Activated CD8-positive, alpha-beta memory T cell treated with anti-CD3 and anti-CD28 coated beads, Interleukin-2, amount 50 U/mL, for 4 hours (primary cell): ENCODE results near the gene APOB.
A peak's percentile ranks its signal among the peaks of the same experiment; 100 is the strongest.

ENCODE experiments used
- DNase-seq: peaks from one replicate; pipeline ENCODE4 v3.0.0-alpha.2; 2020

Gene APOB

DNA sequence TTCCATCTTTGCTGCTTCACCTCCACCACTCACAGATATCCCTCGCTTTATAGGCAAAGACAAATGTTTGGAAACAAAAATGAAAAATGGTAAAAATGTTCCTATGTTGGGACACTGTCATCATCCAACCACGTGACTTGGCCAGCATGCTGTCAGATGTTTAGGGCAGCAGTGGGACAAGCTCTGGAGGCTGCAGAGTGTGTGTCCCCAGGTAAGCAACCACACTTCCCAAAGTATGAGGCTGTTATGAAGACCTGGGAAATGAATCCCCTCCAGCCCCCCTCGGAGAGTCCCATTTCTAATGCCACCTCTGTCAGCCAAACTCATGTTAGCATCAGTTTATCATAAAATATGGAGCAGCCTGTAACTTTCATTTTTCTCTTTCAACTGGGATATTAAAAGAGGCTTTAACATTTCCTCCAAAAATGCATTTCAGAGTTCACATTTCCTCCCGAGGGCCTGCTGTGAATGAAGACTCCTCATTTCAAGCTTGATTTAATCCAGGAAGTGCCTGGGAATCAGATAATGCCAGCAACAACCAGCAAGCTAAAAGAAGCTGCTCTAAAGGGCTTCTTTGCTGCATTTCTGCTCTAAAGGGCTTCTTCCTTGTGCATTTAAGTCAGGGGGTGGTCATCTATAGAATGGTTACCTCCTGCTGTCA lies 66.2 kb downstream of the APOB start:
- DNase-seq, result no peak

DNA sequence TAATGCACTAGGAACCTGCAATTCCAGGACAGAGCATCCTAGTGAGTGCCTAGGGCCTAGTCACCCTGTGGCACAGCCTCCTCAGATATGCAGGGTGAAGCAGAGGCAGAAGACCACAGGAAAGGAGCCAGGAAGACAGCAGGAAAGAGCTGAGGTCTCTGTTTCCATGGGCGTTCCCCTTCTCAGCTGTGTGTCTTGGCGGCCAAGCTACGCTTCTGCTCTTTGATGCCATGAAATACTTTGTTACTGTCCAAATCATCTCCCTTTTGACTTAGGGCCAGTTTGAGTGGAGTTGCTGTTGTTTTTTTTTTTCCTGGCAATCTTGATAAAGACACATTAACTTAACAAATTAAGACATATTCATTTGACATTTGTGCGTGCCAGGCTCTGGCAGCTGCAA lies 67.3 kb downstream of the APOB start:
- no peak for DNase-seq

- no peak for DNase-seq
Observed at GRCh38 chr2:20972792-20973565, 70.9 kb downstream of the APOB start.

DNA sequence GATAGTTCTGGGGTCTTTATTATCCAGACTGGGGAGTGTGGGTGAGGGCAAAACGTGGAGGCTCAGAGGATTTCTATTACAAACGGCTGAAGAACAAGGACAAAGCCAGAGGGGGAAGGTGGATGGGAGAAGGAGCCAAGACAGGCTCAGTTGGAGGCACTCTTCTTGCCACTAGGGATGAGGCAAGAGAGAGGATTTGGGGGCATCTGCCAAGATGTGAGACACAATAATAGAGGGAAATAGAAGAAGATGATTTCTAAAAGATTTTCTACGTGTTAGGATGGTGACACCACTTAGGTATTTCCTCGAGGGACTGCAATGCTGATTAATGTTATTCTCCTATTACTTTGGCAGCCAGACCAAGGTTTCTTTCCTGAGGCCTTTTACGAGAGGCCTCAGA lies 71.8 kb downstream of the APOB start:
- no peak for DNase-seq

DNA sequence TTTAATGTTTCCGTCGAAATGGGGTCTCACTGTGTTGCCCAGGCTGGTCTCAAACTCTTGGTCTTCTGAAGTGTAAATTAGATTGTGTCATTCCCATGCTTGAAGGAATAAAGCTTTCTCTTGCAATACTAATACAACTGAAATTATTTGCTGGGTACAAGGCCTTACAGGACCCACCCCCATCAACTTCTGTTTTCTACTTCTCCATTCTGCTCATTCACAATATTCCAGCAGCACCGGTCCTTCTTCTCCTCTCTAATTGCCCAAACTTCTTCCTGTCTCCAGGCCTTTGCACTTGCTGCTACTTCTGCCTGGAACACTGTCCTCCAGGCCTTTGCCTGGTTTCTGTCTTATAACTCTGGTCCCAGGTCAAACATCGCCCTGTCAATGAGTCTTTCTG lies 73.8 kb downstream of the APOB start:
- no peak for DNase-seq

DNA sequence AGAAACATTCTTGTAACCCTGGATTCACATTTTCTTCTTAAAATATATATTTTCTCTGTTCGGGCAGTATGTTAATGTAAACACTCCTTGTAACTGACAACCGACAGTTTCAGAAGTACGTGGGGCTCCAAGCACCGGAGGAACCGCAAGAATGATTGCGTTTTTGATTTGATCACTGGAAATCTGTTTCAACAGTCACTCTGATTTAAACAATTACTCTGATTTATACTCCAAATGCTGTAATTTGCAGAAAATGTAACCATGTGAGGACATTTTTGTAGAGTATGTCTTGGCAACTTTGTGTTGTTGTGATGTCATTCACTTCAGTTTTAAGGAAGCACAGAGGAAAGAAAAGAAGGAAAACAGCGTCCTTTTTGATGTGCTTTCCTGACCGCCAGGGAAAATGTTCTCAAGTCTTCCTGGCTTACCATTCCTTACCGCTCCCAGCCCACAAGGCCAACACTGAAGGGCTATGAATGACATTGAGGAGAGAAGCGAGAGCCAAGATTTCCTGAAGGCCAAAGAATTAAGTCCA lies 77.7 kb downstream of the APOB start:
- no peak for DNase-seq

- no peak for DNase-seq
Observed at GRCh38 chr2:20965221-20965620, 78.7 kb downstream of the APOB start.

DNA sequence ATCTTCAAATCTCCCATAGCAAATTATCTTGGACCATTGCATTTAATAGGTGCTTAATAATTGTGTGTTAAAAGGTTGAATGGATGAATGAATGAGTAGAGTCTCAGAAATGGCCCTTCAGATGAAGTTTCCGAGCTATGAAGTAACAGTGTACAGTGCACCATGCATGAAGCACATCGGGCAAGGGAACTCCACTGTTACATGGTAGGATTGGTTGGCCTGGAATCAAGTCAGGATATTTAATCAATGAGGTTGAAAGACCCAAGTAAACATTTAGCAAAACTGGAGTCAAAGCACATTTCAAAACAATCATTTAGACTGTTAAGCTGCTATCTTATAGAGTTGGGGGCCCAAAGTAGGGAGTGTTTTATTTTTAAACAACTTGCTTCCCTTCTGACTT lies 80.0 kb downstream of the APOB start:
- DNase-seq, result no peak

GRCh38 chr2:20962939-20963557 lies 80.8 kb downstream of the APOB start:
- DNase-seq, result peak; percentile 63

DNA sequence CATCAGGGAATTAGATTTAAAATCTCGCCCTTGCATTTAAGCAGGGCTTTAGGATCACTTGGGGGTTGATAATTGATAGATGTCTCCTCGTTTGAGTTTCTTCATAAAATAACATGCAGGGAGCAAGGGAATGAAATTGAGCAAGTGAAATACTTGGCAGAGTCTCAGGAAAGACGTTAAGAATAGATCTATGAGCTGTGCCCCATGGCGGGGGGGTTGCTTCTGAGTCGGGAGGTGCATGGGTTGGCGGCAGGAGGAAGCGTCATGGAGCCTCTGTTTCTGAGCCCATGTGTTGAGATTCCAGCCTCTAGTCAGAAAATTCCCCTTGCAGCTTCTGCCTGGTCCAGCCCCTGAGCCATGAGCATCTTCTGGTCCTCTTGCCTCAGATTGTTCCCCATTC lies 82.0 kb downstream of the APOB start:
- DNase-seq, result no peak

DNA sequence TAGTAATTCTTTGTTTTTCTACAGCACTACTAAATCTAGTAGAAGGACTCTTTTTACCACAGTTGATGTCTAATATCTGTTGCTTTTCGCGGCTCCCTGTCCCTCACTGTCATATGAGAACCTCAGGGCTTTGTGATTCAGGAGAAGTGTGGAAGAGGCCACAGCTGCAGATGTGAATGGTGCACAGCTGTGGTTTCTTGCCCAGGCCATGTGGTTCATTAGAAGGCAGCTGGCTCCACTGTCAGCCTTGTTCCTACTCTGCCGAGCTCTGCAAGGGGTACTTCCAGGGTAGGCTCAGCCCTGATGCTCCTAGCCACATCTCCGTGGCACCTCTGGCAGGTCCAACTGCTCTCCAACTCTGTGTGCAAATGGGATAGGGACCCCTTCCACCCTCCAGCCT lies 83.9 kb downstream of the APOB start:
- no peak for DNase-seq

DNA sequence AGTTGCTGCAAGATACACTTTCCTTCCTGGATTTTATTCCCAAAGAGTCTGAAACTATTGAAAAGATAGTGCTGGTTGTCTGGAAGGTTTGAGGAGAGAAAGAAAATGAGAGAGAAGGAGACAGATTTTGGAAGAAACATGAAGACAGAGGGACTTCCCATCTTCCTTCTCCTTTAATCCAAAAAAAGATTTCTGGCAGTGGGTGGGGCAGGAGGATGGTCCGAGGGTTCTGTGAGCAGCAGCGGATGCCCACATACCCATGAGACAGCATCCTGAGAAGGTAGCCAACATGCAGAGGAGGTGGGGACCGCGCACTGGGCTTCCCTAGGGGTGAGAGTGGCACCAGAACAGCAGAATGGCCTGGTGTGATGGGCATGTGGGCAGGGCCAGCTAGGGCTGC lies 84.6 kb downstream of the APOB start:
- DNase-seq, result no peak

- DNase-seq, result no peak
Observed at GRCh38 chr2:20957788-20958525, 85.9 kb downstream of the APOB start.

GRCh38 chr2:20955277-20956026 lies 88.4 kb downstream of the APOB start:
- DNase-seq, result no peak

GRCh38 chr2:20953146-20953824 lies 90.6 kb downstream of the APOB start:
- DNase-seq, result no peak
